ENCODE data around the gene MED26. TPM values are rescaled to one million over a fixed set of nuclear protein-coding genes. Genes with fewer than 3 reads are reported as not detected.
"Not testable (repeated sequence)": the region's sequence is repeated elsewhere in the genome, so short reads cannot be mapped to it uniquely, and the experiment has no call there.

Gene MED26
- total RNA-seq, 1 donor: 7.3 TPM

DNA sequence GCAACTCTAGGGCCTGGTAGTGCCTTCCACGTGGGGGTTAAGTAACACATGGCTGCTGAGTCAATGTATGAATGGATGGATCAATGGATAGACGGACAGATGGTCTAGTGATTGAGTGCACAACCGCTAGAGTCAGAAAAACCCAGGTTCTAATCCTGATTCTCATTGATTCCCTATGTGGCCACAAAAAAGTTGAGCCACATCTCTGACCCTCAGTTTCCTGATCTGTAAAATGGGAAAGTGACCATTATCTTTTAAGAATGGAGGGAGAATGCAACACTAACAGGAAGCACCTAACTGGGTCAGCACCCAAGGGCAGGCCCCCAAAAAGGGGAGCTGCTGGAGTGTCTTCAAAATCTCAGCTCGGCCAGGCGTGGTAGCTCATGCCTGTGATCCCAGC lies 29.4 kb upstream of the MED26 start:
- TF ChIP-seq, protein P1, sequence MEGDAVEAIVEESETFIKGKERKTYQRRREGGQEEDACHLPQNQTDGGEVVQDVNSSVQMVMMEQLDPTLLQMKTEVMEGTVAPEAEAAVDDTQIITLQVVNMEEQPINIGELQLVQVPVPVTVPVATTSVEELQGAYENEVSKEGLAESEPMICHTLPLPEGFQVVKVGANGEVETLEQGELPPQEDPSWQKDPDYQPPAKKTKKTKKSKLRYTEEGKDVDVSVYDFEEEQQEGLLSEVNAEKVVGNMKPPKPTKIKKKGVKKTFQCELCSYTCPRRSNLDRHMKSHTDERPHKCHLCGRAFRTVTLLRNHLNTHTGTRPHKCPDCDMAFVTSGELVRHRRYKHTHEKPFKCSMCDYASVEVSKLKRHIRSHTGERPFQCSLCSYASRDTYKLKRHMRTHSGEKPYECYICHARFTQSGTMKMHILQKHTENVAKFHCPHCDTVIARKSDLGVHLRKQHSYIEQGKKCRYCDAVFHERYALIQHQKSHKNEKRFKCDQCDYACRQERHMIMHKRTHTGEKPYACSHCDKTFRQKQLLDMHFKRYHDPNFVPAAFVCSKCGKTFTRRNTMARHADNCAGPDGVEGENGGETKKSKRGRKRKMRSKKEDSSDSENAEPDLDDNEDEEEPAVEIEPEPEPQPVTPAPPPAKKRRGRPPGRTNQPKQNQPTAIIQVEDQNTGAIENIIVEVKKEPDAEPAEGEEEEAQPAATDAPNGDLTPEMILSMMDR (IDR thresholded peaks at IDR 0.05; ENCODE audit: insufficient read depth, low read depth, low read length): no peak
- DNase-seq (ENCODE audit: low read depth): no peak
- no peak overlapping the region for H3K4me3 ChIP-seq (ENCODE audit: low read depth, low read length)

DNA sequence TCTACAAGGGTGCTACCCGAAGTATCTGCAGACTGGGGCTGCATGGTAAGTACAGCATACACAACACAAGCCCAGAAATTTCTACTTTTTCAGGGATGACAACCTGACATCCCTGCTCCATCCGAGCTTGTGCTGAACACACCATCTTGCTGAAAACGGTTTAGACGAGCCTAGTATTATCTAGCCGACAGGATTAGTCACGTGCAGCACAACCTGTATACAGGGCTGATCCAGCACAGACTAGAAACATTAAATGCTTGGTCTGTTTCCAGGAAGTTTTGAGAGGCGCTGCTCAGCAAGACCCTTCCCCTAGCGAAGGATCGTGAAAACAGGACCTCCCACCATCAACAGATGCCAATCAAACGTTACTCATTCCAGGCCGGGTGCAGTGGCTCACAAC lies 27.7 kb upstream of the MED26 start:
- H3K4me3 ChIP-seq (ENCODE audit: low read depth, low read length): no peak overlapping the region
- no peak for DNase-seq (ENCODE audit: low read depth)
- TF ChIP-seq, protein P1 (IDR thresholded peaks at IDR 0.05; ENCODE audit: insufficient read depth, low read depth, low read length): no peak

DNA sequence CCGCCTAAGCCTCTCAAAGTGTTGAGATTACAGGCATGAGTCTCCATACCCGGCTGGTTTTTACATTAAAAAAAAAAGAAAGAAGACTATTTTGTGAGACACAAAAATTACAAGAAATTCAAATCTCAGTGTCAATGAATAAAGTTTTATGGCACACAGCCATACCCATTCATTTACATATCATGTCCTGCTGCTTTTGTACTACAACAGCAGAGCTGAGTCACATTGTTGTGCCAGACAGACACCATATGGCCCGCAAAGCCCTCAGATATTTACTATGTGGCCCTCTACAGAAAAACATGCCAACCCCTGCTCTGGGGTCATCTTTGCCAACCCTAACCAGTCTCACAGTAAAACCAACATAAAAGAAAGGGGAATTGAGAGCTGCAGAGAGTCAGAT lies 26.6 kb upstream of the MED26 start:
- H3K4me3 ChIP-seq (ENCODE audit: low read depth, low read length): no peak overlapping the region
- TF ChIP-seq, protein P1 (IDR thresholded peaks at IDR 0.05; ENCODE audit: insufficient read depth, low read depth, low read length): no peak
- no peak for DNase-seq (ENCODE audit: low read depth)

DNA sequence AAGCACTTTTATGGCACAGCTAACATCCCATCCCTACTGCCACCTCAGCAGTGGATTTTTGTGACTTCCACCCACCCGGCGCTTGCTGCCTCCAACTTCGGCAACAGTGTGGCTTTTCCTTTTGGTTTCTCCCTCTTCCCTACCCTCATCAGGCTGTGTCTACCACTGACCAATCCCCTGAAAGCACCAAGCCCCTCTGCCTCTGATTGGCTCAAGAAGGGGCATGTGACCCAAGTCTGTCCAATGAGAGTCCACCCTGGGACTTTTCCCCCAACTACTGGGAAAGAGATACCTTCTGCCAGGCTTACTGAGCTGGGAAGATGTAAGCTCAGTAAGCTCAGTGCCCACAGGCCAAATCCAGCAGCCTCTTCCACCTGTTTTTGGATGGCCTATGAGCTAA lies 26.1 kb upstream of the MED26 start:
- TF ChIP-seq, protein P1 (IDR thresholded peaks at IDR 0.05; ENCODE audit: insufficient read depth, low read depth, low read length): no peak
- no peak overlapping the region for H3K4me3 ChIP-seq (ENCODE audit: low read depth, low read length)
- no peak for DNase-seq (ENCODE audit: low read depth)

DNA sequence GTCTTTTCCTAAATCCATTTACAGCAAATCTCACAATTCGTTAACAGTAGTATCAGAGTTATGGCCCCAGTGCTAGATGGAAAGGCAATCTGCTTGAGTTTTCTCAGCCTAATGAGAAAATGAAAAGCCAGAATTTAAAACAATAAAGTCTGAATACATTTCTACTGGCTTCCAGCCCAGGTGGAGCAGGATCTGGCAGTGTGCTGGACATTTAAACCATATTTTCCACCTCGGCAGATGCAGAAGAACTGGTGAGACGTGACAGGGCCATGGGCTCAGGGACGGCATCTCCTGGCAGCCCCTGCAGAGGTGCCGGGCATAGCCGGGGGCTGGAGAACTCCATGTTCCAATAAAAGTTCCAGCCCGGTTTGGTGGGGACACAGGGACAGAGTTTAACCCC lies 24.9 kb upstream of the MED26 start:
- H3K4me3 ChIP-seq (ENCODE audit: low read depth, low read length): no peak overlapping the region
- DNase-seq (ENCODE audit: low read depth): no peak
- TF ChIP-seq, protein P1 (IDR thresholded peaks at IDR 0.05; ENCODE audit: insufficient read depth, low read depth, low read length): no peak

DNA sequence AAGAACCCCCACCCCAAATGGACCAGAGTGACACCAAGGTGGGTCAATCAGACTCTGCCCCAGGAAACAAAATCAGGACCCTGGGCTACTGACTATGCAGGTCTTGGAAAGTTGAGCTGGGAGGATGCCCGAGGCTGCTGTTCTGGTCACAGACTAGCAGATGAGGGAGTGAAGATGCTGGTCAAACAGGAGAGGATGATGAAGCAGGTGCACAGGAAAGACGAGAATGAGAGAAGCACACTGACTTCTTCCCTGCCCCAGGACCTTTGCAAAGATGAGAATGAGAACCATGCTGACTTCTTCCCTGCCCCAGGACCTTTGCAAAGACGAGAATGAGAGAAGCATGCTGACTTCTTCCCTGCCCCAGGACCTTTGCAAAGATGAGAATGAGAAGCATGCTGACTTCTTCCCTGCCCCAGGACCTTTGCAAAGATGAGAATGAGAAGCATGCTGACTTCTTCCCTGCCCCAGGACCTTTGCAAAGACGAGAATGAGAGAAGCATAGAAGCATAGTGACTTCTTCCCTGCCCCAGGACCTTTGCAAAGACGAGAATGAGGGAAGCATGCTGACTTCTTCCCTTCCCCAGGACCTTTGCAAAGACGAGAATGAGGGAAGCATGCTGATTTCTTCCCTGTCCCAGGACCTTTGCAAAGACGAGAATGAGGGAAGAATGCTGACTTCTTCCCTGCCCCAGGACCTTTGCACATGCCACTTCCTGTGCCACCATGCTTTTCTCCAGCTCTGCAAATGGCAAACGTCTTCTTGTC lies 23.6 kb upstream of the MED26 start:
- not testable (repeated sequence) for DNase-seq (ENCODE audit: low read depth); H3K4me3 ChIP-seq (ENCODE audit: low read depth, low read length)

DNA sequence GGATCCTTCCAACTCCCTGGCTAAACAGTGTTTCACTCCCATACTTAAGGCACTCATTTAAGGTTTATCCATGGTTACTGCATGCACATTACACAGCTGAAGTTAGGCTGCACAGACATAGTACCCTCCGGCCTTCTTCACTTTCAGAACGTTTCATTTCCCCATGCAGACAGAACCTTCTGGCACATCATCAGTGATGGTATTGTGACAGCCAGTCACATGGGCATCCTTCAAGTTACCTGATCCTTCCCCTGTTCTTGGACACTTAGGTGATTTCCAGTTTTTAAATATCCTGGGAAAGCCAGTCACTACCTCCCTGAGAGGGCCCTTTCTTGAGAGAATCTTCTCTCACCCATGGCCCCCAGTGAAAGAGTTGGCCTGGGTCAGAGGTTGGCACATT lies 22.8 kb upstream of the MED26 start:
- TF ChIP-seq, protein P1 (IDR thresholded peaks at IDR 0.05; ENCODE audit: insufficient read depth, low read depth, low read length): no peak
- DNase-seq (ENCODE audit: low read depth): no peak
- no peak overlapping the region for H3K4me3 ChIP-seq (ENCODE audit: low read depth, low read length)

Measured in fibroblast of villous mesenchyme (primary cell).